ENCODE measurements around the gene RO60.

RO60 gene

DNA sequence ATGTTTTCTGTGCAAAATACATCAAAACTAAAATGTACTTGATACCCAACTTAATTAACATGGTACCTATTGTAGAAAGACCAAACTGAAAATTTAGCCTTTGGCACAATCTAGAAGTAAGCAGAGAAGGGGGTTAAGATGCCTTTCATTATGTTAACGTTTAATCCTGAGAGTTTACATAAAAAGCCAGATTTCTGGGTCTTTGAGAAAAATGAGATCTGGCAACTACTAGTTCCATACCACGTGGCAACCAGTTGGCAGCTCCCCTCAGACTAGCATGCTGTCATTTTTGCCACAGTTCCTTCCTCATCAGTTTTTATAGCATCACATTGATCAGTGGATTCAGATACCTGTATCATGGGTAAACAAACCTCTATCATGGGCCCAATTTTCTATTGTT is 1.5 kb downstream of the RO60 start:
- no peak for DNase-seq (ENCODE audit: low read depth)

DNA sequence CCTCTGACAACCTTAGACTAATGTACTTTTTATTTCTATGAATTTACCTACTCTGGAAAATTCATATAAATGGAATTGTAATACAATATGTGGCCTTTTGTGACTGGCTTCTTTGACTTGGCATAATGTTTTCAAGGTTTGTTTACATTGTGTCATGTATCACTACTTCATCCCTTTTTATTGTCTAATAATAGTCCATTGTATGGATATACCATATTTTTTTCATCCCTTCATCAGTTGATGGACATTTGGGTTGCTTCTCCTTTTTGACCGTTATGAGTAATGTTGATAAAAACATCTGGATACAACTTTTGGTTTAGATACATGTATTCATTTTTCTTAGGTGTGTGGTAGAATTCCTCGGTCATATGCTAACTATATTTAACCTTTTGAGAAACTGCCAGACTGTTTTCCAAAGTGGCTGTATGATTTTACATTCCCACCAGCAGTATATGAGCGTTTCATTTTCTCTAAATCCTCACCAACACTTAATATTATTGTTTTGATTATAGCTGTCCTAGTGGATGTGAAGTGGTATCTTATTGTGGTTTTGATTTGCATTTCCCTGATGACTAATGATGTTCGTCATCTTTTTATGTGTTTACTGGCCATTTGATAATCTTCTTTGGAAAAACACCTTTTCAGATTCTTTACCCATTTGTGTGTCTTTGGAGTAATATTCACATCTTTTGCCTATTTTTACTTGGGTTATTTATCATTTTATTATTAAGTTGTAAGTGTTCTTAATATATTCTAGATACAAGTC is 3.5 kb downstream of the RO60 start:
- no peak for DNase-seq (ENCODE audit: low read depth)

DNA sequence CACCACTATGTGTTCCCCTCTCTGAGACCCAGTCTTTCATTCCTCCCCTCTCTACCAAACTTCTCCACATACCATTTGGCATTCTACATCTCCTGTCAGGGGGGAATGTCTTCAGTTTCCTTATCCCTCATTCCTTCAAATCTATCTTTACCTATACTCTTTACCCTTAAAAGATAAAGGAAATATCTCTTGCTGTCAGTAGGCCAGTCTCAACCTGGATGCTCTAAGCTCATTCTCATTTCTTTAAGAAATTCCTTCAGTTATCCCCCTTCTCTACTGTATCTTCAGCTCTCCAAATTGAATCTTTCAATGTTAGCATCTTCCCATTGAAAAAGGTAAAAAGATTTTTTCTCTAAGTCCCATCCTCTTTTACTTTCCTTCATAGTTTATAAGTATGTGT is 6.5 kb downstream of the RO60 start:
- DNase-seq (ENCODE audit: low read depth), result no peak

DNA sequence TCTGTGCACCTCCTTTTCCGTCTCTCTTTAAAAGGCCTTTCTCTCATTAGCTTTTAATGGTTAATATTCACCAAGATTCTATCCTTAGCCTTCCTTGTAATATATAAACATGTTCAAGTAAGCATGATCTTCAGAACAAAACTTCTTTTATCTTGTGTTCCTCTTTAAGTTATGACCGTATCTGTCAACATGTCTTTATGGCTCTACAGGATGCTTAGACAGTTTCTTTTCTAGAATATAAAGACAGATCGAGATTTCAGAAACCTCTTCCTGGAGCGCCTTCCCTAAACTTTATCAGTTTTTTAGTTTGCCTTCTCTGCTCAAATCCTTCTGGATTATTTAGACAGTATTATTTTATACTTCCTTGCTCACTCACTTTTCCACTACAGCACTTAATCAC is 7.2 kb downstream of the RO60 start:
- no peak for DNase-seq (ENCODE audit: low read depth)

DNA sequence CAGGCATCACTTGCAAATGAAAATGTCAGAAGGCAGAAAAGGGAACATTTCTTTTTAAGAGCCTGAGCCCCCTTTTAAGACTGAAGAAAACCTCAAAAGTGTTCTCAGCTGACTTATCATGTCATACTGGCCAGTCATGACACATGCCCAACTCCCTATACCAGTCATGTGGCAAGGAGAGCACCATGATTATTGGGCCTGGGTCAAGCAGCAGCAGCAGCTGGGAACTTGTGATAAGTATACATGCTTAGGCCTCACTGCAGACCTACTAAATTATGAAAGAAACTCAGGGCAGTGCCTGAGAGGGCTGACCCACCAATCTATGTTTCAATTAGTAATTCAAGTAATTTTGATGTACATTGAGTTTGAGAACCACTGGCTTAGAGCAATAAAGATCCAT is 8.6 kb downstream of the RO60 start:
- no peak for DNase-seq (ENCODE audit: low read depth)

DNA sequence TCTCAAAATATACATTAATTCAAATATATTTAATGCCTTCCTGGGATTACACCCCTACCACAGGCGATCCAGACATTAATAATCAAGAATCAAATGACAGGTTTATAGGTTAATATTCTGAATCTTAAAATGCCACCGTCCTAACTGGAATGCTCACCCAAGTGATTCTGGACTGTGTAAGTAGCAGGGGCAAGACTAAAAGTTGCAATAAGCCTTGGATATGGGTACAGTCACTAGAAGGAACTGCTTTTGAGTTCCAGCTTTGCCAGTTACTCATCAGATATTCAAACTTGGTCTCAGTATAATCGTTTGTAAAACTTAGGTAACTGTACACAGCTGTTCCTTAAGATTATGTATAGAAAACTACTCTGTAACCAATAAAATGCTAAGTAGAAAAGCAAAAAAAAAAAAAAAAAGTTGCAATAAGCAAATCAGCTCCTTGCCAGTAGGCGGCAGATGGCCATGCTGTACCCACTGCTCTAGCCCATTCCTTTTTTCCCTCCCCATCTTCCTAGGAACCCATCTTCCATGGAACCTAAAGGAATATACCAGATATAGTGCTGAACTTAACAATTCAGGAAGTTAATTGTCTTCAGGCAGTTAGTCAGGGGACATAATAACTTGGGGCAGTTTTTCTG is 10.5 kb downstream of the RO60 start:
- DNase-seq (ENCODE audit: low read depth), result no peak

DNA sequence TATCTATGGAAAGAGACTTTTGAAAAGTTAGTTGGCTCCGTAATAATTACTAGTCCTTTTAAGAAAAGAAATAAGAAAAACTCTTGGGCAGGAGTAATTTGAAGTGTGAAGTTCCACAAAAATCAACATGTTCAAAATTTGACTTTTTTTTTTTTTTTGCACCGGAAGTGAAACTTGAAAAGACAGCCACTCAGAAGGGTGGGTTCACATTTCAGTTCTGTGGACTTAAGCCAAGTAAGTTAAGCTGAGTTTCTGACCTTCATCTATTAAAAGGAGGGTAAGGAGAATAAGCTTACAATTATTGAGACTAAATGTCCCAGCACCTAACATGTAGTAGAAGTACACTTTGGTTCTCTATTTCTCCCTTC is 11.0 kb downstream of the RO60 start:
- DNase-seq (ENCODE audit: low read depth), result no peak

DNA sequence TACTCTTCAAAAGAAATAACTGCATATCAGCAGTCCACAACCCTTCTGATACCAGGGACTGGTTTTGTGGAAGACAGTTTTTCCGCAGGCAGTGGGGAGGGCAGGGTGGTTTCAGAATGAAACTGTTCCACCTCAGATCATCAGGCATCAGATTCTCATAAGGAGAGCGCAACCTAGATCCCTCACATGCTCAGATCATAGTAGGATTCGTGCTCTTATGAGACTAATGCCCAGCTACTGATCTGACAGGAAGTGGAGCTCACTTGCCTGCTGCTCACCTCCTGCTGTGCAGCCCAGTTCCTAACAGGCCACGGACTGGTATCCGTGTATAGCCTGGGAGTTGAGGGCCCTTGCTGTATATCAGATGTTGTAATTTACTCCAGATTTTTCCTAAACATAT is 11.5 kb downstream of the RO60 start:
- no peak for DNase-seq (ENCODE audit: low read depth)

DNA sequence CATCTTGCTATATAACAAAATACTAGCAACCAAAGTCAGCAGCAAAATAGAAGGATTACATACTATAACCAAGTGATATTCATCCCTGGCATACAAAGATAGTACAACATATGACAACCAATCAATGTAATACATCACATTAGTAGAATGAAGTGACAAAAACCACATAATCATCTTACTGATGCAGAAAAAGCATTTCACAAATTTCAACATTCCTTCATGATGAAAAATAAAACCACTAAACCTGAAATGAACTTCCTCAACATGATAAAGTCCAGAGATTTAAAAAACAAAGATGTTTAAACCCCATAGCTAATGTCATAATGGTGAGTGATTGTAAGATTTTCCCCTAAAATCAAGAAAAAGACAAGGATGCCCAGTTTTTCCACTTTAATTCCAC is 18.6 kb downstream of the RO60 start:
- DNase-seq (ENCODE audit: low read depth), result no peak

DNA sequence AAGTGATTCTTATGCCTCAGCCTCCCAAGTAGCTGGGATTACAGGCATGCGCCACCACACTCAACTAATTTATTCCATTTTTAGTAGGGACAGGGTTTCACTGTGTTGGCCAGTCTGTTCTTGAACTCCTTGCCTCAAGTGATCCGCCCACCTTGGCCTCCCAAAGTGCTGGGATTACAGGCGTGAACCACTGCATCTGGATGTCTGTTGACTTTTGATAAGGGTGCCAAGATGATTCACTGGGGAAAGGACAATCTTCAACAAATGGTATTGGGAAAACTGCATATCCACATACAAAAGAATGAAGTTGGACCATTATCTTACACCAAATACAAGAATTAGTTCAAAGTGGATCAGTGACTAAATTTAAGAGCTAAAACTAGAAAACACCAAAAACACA is 19.8 kb downstream of the RO60 start:
- DNase-seq (ENCODE audit: low read depth), result no peak

DNA sequence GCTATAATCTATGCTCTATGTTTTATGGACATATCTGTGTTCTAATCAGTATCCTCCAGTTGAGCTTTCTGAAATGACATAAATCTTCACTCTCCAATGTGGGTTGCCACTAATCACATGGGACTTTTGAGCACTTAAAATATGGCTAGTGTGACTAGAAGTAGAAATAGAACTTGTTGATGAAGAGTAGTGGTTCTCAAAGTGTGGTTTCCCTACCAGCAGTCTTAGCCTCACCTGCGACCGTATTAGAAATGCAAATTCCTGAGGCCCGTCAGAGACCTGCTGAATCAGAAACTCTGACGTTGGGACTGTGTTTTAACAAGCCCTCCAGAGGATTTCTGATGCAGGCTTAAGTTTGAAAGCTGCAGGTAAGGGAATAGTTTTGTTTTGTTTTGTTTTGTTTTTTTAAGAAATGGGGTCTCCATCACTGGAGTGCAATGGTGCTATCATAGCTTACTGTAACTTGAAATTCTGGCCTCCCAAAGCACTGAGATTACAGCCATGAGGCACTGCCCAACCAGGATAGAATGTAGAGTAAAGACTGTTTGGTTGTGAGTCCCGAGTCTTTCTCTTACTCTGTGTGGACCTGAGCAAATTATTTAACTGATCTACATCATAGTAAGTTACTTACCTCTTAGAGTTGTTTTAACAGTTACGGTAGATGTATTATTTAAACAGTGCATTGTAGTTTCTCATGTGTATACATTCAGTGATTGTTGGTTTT is 24.1 kb downstream of the RO60 start:
- no peak for DNase-seq (ENCODE audit: low read depth)

DNA sequence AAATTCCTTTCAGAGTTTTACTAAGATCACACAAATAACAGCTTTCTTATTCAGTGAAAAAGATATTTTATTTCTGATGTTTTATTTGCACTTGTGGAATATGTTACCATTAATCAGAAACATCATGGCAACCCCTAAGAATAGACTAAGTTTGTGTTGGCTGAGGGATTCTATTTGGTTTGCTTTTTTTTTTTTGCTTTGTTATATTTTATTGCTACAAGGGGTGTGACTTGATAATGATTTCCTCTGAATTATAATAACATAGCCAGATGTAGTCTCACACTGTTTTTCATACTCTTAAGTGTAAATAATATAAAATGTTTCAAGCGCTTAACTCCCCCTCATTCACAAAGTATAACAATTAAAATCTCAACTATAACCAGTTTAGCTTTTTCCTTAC is 25.9 kb downstream of the RO60 start:
- DNase-seq (ENCODE audit: low read depth), result no peak

DNA sequence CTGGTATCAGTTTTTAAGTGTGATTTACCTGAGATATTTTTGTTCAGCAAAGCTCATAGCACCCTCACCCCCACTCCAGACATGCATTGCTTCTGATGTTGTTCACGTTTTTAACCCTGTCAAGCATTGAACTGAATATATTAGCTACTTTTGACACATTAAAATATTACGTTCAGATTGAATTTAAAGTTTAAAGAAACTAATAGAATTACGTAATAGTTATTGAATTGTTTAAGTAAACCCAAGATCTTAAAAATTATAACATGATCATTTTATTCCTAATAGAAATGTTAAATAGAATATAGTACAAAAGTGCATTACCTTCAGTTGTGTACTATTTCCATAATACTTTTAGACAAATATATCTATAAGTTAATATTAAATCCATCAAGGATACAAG is 26.9 kb downstream of the RO60 start:
- DNase-seq (ENCODE audit: low read depth), result no peak

DNA sequence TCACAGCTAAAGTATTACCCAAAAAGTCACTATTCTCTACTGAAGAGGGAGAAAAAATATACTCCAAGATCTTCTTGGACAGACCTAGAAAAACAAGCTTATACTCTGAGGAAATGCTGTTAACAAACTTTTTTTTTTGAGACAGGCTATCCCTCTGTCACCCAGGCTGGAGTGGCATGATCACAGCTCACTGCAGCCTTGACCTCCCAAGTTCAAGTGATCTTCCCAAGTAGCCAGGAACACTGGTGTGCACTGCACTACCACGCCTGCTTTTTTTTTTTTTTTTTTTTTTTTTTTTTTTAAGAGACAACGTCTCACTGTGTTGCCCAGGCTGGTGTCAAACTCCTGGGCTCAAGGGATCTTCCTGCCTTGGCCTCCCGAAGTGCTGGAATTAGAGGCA is 28.5 kb downstream of the RO60 start:
- DNase-seq (ENCODE audit: low read depth), result no peak

DNA sequence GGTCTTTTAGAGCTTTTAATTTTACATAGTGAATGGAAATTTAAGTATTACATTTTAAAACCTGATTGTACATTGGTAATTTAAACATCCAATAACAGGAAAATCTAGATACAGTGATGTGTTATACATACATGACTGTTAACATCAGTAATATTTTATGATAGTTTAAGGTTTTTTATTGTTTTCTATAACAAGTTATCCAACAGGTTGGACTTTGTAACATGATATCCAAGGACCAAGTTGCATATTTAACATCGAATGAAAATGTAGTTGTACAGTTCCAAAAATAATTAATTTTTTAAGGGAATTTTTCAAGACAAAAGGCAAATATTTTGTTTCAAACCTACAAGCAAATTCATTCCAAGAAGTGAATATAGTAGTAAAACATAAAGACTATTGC is 31.5 kb downstream of the RO60 start:
- no peak for DNase-seq (ENCODE audit: low read depth)

DNA sequence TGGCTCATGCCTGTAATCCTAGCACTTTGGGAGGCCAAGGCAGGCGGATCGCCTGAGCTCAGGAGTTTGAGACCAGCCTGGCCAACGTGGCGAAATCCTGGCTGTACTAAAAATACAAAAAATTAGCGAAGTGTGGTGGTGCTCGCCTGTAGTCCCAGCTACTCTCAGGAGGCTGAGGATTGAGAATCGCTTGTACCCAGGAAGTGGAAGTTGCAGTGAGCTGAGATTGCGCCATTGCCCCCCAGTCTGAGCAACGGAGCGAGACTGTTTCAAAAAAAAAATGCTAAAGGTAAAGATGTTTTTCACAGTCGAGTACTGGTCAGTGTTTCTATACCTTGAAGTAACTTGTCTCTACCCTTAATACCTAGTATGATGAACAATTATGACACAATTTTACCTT is 34.7 kb downstream of the RO60 start:
- no peak for DNase-seq (ENCODE audit: low read depth)

DNA sequence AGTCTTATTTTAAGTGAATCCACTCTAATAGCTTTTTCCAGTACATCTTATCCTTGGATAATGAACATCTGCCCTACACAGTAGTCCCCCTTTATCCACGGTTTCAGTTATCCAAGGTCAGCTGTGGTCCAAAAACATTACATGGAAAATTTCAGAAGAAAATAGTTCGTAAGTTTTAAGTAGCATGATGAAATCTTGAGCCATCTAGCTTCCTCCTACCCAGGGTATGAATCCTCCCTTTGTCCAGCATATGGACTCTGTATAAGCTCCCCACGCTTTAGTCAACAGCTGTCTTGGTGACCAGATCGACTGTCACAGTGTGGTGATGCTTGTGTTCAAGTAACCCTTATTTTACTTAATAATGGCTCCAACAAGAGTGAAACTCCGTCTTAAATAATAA is 43.2 kb downstream of the RO60 start:
- DNase-seq (ENCODE audit: low read depth), result no peak

DNA sequence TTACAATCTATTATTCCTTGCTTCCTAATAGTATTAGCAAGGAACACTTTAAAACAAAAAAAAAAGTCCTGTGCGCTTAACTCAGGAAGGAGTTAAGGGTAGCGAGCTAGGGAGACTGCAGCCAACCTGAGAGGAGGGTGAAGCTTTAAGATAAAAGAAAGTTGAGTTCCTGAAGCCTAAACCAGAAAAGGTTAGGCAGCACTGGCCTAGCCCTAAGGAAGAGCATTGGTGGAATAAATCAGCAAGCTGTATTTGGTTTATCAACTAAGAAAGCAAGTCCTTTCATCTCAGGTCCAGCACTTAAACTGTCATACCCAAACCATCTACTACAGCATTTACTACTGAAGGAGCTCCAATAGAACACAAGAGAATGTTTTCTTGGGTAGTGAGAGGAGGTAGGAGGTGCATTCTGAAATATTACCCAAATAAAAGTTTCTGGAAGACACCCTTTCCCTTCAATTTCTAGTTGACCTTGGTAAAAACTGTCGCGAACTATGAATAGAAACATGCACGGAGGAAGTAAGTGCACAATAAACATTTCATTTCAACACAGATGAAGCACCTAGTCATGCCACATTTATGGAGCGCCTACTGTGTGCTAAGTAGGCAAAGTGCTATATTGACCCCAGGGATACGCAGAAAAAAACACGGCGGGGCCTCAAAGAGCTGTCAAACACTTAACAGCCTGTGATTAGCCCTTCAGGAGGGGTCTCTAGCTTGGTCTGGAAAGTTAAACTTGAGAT is 44.5 kb downstream of the RO60 start:
- no peak for DNase-seq (ENCODE audit: low read depth)

DNA sequence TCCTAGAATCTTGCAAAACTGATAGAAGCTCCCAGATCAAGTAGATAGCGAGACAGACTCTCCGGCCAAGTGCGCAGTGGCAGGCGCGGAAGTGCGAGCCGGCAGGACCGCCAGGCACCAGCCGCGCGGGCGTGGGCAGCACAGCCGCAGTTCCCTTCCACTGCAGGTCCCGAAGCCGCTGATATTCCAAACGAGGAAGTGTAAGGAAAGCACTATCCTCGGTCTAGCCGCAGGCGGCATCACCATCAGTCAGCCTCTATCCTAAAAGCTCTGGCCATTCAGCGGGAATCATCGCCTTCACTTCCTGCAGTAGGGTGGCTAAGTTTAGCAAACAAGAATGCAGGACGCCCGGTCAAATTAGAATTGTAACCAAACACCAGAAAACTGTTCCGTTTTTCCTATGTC is 45.1 kb downstream of the RO60 start:
- DNase-seq (ENCODE audit: low read depth), result no peak

DNA sequence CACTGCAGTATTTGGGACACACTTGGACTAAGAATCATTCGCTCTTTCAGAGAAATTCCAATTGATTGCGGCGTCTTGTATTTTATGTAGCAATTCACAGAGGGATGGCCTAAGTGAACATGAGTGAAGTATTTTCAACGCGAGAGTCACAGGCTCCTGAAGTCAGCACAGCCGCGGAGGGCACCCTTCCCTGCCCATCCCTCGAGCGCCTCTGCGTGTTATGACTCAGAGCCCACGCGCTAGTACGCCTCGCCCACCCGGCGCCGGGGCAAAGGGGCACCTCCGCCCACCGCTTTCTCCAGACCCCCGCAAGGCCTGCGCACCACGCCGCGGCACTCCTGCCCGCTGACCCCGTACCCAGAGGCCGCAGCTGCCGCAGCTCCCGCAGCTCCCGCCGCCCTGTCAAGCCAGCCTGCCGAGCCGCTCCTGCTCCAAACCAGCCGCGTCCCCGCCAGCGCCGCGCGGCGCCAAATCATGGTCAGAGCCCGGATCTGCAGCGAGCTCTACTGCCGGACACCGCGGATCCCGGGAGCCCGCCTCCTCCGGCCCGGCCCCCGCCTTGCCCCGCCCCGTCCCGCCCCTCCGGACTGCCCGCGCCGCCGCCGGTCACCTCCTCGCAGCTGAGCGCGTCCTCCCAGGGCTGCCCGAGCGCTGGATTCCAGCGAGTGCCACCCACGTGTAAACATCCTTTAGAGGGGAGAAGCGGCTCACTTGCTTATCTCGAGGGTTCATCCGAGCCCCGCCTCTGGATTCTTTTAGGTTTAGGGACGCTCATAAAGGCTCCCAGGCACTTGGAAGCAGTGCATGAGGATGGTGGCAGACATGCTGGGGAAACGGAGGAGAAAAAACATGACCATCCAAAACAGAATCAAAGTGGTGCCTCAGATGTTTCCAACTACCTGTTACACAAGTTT is 45.8 kb downstream of the RO60 start, which contains the start of gene GLRX2:
TSS of gene GLRX2 (minus strand) at position 508 of the 914 bp plus-strand sequence. CDS start at position 476, 32 bp downstream.
- DNase-seq (ENCODE audit: low read depth), result peak; percentile 54

DNA sequence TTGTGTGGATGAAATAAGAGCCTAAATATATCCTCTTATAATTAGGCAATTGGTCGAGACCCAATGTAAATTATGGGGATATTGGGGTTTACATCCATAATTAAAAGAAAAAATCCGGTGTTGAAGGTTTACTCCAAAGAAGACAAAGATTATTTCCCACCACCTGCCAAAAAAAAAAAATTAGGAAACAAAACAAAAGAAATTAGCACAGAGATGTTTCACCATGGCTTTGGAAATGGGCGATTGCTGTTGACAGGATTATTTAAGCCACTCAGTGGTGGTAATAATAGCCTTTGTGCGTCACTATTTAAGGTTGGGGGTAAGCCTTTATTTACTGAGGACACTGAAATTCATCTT is 46.4 kb downstream of the RO60 start:
- no peak for DNase-seq (ENCODE audit: low read depth)

DNA sequence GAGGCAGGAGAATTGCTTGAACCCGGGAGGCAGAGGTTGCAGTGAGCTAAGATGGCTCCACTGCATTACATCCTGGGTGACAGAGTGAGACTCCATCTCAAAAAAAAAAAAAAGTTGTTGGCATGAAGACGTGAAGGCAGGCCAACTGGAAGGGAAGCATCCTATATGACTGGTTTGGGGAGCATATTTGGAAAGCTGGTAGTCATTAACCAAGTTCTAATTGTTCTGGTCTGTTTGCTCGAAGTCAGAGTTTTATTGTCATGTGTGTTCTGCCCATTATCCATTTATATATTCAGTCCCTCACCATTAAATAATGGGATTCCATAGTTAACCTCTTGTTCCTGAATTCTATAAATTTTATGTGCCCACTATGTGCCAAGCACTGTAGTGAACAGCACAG is 49.1 kb downstream of the RO60 start:
- DNase-seq (ENCODE audit: low read depth), result no peak
